ENCODE data around the gene CGNL1.

Gene CGNL1

DNA sequence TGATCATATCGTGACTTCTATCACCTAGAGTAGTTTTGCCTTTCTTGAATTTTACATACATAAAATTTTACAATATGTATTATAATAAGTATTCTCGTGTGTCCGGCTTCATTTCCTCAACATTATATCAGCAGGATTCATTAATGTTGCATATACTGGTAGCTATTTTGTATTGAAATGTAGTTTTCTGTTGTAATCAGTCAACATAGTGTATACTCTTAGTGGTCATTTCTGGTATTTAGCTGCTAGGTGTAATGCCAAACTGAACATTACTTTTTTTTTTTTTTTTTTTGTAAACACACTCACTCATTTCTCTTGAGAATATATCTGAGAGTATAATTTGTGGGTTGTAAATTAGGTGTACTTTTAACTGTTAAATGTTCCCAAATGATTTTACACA, 70.1 kb downstream of the CGNL1 start:
- Histone ChIP-seq H3K4me3 (ENCODE audit: low read depth, low read length) (no peak overlapping the region), H3K4me1 (ENCODE audit: control insufficient read depth, insufficient read depth, low read length) (peaks cover 6% of the 10 kb centered on the region), H3K36me3 (ENCODE audit: control insufficient read depth in 2 of 2, insufficient read depth in 1 of 2, low read length in 2 of 2) (peaks cover 0 to 4% of the 10 kb centered on the region in 2 experiments; a peak in 1 of 3 replicates), H3K27ac (ENCODE audit: extremely low read depth, low read depth, low read length) (no peak overlapping the region), H3K9me3 (ENCODE audit: control insufficient read depth, insufficient read depth, low read depth, low read length) (no peaks in the 10 kb centered on the region)
- ChIA-PET POLR2A (no interaction called here), CTCF (no interaction called here)
- TF ChIP-seq, protein P1, sequence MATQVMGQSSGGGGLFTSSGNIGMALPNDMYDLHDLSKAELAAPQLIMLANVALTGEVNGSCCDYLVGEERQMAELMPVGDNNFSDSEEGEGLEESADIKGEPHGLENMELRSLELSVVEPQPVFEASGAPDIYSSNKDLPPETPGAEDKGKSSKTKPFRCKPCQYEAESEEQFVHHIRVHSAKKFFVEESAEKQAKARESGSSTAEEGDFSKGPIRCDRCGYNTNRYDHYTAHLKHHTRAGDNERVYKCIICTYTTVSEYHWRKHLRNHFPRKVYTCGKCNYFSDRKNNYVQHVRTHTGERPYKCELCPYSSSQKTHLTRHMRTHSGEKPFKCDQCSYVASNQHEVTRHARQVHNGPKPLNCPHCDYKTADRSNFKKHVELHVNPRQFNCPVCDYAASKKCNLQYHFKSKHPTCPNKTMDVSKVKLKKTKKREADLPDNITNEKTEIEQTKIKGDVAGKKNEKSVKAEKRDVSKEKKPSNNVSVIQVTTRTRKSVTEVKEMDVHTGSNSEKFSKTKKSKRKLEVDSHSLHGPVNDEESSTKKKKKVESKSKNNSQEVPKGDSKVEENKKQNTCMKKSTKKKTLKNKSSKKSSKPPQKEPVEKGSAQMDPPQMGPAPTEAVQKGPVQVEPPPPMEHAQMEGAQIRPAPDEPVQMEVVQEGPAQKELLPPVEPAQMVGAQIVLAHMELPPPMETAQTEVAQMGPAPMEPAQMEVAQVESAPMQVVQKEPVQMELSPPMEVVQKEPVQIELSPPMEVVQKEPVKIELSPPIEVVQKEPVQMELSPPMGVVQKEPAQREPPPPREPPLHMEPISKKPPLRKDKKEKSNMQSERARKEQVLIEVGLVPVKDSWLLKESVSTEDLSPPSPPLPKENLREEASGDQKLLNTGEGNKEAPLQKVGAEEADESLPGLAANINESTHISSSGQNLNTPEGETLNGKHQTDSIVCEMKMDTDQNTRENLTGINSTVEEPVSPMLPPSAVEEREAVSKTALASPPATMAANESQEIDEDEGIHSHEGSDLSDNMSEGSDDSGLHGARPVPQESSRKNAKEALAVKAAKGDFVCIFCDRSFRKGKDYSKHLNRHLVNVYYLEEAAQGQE (tag by site-specific recombination; IDR thresholded peaks at IDR 0.05), result no peak
- TF ChIP-seq ZNF629 (tag by site-specific recombination; IDR thresholded peaks at IDR 0.05) (no peak), PRDM6 (tag by site-specific recombination; IDR thresholded peaks at IDR 0.05) (no peak), SP2 (tag by site-specific recombination; IDR thresholded peaks at IDR 0.05) (no peak), ZNF391 (tag by site-specific recombination; IDR thresholded peaks at IDR 0.05; ENCODE audit: borderline replicate concordance, low read depth) (no peak), ZNF843 (tag by site-specific recombination; IDR thresholded peaks at IDR 0.05) (no peak), ZIC2 (tag by site-specific recombination; IDR thresholded peaks at IDR 0.05) (no peak), IKZF3 (tag by site-specific recombination; IDR thresholded peaks at IDR 0.05) (no peak), ZBTB10 (tag by site-specific recombination; IDR thresholded peaks at IDR 0.05) (no peak), SALL2 (tag by site-specific recombination; IDR thresholded peaks at IDR 0.05; ENCODE audit: borderline replicate concordance) (no peak), ZNF548 (tag by site-specific recombination; IDR thresholded peaks at IDR 0.05) (no peak), ZNF785 (tag by site-specific recombination; IDR thresholded peaks at IDR 0.05) (no peak), REPIN1 (tag by site-specific recombination; IDR thresholded peaks at IDR 0.05; ENCODE audit: low read depth) (no peak)
- TF ChIP-seq, protein P2, sequence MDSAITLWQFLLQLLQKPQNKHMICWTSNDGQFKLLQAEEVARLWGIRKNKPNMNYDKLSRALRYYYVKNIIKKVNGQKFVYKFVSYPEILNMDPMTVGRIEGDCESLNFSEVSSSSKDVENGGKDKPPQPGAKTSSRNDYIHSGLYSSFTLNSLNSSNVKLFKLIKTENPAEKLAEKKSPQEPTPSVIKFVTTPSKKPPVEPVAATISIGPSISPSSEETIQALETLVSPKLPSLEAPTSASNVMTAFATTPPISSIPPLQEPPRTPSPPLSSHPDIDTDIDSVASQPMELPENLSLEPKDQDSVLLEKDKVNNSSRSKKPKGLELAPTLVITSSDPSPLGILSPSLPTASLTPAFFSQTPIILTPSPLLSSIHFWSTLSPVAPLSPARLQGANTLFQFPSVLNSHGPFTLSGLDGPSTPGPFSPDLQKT (IDR thresholded peaks at IDR 0.05; ENCODE audit: borderline replicate concordance, low read depth, low read length), result no peak
- TF ChIP-seq, protein P3, sequence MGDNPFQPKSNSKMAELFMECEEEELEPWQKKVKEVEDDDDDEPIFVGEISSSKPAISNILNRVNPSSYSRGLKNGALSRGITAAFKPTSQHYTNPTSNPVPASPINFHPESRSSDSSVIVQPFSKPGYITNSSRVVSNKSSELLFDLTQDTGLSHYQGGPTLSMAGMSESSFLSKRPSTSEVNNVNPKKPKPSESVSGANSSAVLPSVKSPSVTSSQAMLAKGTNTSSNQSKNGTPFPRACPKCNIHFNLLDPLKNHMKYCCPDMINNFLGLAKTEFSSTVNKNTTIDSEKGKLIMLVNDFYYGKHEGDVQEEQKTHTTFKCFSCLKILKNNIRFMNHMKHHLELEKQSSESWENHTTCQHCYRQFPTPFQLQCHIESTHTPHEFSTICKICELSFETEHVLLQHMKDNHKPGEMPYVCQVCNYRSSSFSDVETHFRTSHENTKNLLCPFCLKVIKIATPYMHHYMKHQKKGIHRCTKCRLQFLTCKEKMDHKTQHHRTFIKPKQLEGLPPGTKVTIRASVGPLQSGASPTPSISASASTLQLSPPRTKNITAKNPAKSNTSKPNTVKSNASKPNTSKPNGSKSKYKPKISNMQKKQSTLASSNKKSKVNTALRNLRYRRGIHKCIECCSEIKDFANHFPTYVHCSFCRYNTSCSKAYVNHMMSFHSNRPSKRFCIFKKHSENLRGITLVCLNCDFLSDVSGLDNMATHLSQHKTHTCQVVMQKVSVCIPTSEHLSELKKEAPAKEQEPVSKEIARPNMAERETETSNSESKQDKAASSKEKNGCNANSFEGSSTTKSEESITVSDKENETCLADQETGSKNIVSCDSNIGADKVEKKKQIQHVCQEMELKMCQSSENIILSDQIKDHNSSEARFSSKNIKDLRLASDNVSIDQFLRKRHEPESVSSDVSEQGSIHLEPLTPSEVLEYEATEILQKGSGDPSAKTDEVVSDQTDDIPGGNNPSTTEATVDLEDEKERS (tag by site-specific recombination; IDR thresholded peaks at IDR 0.05), result no peak
